Astrocyte (in vitro differentiated cells and primary cell): Measurements from ENCODE around the gene ALK. TPM values are rescaled to one million over a fixed set of nuclear protein-coding genes. Genes with fewer than 3 reads are reported as not detected.

Experiments
- DNase-seq: peaks from one replicate; pipeline ENCODE4 v3.0.0-alpha.2; 2010; ENCODE audit warnings: low read depth
- FAIRE-seq: peaks from 2 replicates; lab custom pipeline; 2011; peaks lifted over from hg19 to GRCh38; lab: Jason Lieb, UNC
- H2AFZ ChIP-seq: 2 replicates; pipeline ENCODE4 v1.6.0; 2012; ENCODE audit warnings: low read depth, low read length, inconsistent platforms
- H3K27ac ChIP-seq: 2 replicates; pipeline ENCODE4 v1.5.1; 2011; ENCODE audit warnings: low read depth, low read length, inconsistent platforms
- H3K27me3 ChIP-seq: 2 replicates; pipeline ENCODE4 v1.6.0; 2011; ENCODE audit warnings: low read length, inconsistent platforms; ENCODE audit not compliant: insufficient read depth
- H3K36me3 ChIP-seq: 2 replicates; pipeline ENCODE4 v1.5.1; 2011; ENCODE audit warnings: low read length, inconsistent platforms; ENCODE audit not compliant: insufficient read depth
- H3K4me1 ChIP-seq: 2 replicates; pipeline ENCODE4 v1.5.1; 2011; ENCODE audit warnings: low read length, inconsistent platforms; ENCODE audit not compliant: insufficient read depth
- H3K4me2 ChIP-seq: 2 replicates; pipeline ENCODE4 v1.6.0; 2012; ENCODE audit warnings: low read length, inconsistent platforms
- H3K4me3 ChIP-seq: 2 replicates; pipeline ENCODE4 v1.5.1; 2011; ENCODE audit warnings: low read depth, mild to moderate bottlenecking, low read length, inconsistent platforms; ENCODE audit not compliant: insufficient read depth
- H3K79me2 ChIP-seq: 2 replicates; pipeline ENCODE4 v1.6.0; 2012; ENCODE audit warnings: mild to moderate bottlenecking, low read length, inconsistent platforms; ENCODE audit not compliant: insufficient read depth
- H3K9ac ChIP-seq: 2 replicates; pipeline ENCODE4 v1.6.0; 2012; ENCODE audit warnings: mild to moderate bottlenecking, low read length, inconsistent platforms
- H3K9me3 ChIP-seq: 2 replicates; pipeline ENCODE4 v1.5.1; 2012; ENCODE audit warnings: low read depth, mild to moderate bottlenecking, low read length, inconsistent platforms; ENCODE audit not compliant: insufficient read depth
- H4K20me1 ChIP-seq: 2 replicates; pipeline ENCODE4 v1.6.0; 2012; ENCODE audit warnings: low read length, inconsistent platforms; ENCODE audit not compliant: insufficient read depth
- H3K27ac Mint-ChIP-seq: one replicate; pipeline ENCODE4 v1.8.0; 2021; ENCODE audit warnings: mild to moderate bottlenecking, mixed read lengths; ENCODE audit not compliant: unreplicated experiment
- H3K27me3 Mint-ChIP-seq: one replicate; pipeline ENCODE4 v1.8.0; 2021; ENCODE audit warnings: low read depth, mixed read lengths; ENCODE audit not compliant: unreplicated experiment
- H3K36me3 Mint-ChIP-seq: one replicate; pipeline ENCODE4 v1.8.0; 2021; ENCODE audit warnings: low read depth, mixed read lengths; ENCODE audit not compliant: unreplicated experiment
- H3K4me1 Mint-ChIP-seq: one replicate; pipeline ENCODE4 v1.8.0; 2021; ENCODE audit warnings: low read depth, mixed read lengths; ENCODE audit not compliant: unreplicated experiment
- H3K4me3 Mint-ChIP-seq: one replicate; pipeline ENCODE4 v1.8.0; 2021; ENCODE audit warnings: mild to moderate bottlenecking, moderate library complexity, mixed read lengths; ENCODE audit not compliant: unreplicated experiment
- H3K9me3 Mint-ChIP-seq: one replicate; pipeline ENCODE4 v1.8.0; 2021; ENCODE audit warnings: mild to moderate bottlenecking, mixed read lengths; ENCODE audit not compliant: unreplicated experiment
- EZH2 ChIP-seq: IDR thresholded peaks from 2 replicates; pipeline ENCODE4 v1.6.1; 2012; ENCODE audit warnings: mild to moderate bottlenecking, low read length, inconsistent platforms; ENCODE audit not compliant: insufficient read depth
- total RNA-seq: library from RNA; stranded (reverse); gene quantifications from 2 replicates; pipeline ENCODE4 v1.2.1, GENCODE V29; 2021
- TF ChIP-seq, protein P1 (sequence below): IDR thresholded peaks from 2 replicates; pipeline ENCODE4 v1.5.1; 2011; ENCODE audit warnings: low read depth, mild to moderate bottlenecking, inconsistent platforms, low read length, moderate library complexity; ENCODE audit not compliant: insufficient read depth

ALK gene
- total RNA-seq, 1 donor from 2014 or later, result 0.16 TPM

DNA sequence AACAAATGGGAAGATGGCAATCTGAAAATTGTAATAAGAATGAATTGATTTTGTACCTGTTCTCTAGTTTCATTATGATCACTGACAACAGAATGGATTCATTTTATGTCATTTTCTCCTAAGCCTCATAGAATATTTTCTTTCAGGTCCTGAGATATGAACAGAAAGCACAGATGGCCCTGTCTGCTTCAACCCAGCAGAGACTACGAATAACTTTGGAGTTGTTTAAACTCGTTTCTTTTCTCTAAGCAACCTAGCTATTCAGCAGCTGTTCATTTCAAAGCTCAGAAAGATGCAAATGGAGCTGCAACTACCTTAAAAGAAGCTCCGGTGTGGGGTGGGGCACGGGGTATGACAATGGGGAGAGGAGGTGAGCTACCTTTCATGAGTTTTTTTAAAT is 124.9 kb downstream of the ALK start:
- no peaks in the 10 kb centered on the region for H3K36me3 ChIP-seq
- Mint-ChIP-seq H3K9me3 (peaks cover 2% of the 10 kb centered on the region), H3K36me3 (no peaks in the 10 kb centered on the region), H3K4me1 (no peaks in the 10 kb centered on the region), H3K4me3 (no peak overlapping the region), H3K27ac (no peak overlapping the region), H3K27me3 (peaks cover 12% of the 10 kb centered on the region)
- no peak overlapping the region for H3K4me2 ChIP-seq
- H3K9me3 ChIP-seq, result no peaks in the 10 kb centered on the region
- H3K27me3 ChIP-seq, result peaks cover 2% of the 10 kb centered on the region
- no peaks in the 10 kb centered on the region for H3K79me2 ChIP-seq
- no peaks in the 10 kb centered on the region for H3K4me1 ChIP-seq
- H4K20me1 ChIP-seq, result no peaks in the 10 kb centered on the region
- H2AFZ ChIP-seq, result no peak overlapping the region
- FAIRE-seq (no peak), DNase-seq (no peak)
- no peak overlapping the region for H3K27ac ChIP-seq
- H3K4me3 ChIP-seq, result no peak overlapping the region
- H3K9ac ChIP-seq, result no peak overlapping the region
- TF ChIP-seq, protein P1, sequence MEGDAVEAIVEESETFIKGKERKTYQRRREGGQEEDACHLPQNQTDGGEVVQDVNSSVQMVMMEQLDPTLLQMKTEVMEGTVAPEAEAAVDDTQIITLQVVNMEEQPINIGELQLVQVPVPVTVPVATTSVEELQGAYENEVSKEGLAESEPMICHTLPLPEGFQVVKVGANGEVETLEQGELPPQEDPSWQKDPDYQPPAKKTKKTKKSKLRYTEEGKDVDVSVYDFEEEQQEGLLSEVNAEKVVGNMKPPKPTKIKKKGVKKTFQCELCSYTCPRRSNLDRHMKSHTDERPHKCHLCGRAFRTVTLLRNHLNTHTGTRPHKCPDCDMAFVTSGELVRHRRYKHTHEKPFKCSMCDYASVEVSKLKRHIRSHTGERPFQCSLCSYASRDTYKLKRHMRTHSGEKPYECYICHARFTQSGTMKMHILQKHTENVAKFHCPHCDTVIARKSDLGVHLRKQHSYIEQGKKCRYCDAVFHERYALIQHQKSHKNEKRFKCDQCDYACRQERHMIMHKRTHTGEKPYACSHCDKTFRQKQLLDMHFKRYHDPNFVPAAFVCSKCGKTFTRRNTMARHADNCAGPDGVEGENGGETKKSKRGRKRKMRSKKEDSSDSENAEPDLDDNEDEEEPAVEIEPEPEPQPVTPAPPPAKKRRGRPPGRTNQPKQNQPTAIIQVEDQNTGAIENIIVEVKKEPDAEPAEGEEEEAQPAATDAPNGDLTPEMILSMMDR, result no peak
- TF ChIP-seq EZH2, result no peak

DNA sequence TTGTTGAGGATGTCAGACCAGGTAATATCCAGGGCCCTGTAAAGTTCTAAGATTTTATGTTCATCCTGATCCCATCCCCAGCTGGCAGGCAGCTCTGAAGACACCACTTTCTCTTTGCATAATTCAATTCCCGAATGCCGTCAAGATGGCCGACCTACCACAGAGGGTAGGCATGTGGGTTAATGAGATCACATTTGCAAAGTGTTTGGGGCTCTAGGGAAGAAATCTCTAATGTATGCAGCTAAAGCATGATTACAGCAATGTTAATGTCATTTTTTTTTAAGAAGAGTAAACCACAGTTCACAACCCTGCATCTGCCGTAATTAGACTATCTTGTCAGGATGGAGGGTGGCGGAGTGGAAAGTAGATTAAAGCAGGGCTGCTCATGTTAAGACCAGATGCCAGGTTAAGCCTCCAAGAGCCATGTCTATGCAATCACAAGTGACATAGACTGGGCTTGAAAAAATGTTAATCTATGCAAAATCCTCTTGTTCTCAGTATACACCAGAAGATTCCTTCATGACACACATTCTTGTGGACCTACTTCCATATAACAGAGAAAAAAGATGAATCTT is 131.4 kb downstream of the ALK start:
- Histone ChIP-seq H3K9ac (no peak overlapping the region), H3K4me2 (no peak overlapping the region), H2AFZ (no peak overlapping the region), H3K9me3 (no peaks in the 10 kb centered on the region), H3K36me3 (no peaks in the 10 kb centered on the region), H3K27ac (no peak overlapping the region), H3K79me2 (no peaks in the 10 kb centered on the region), H3K4me3 (no peak overlapping the region), H4K20me1 (no peaks in the 10 kb centered on the region), H3K4me1 (no peaks in the 10 kb centered on the region), H3K27me3 (no peaks in the 10 kb centered on the region)
- TF ChIP-seq EZH2, result no peak
- TF ChIP-seq, protein P1, result no peak
- no peak for DNase-seq
- no peaks in the 10 kb centered on the region for H3K4me1 Mint-ChIP-seq
- no peak overlapping the region for H3K27ac Mint-ChIP-seq
- FAIRE-seq, result no peak
- peaks cover 4% of the 10 kb centered on the region for H3K9me3 Mint-ChIP-seq
- no peaks in the 10 kb centered on the region for H3K36me3 Mint-ChIP-seq
- H3K4me3 Mint-ChIP-seq, result no peak overlapping the region
- H3K27me3 Mint-ChIP-seq, result peaks cover 2% of the 10 kb centered on the region
